Measurements from ENCODE around the gene SYNPO. TPM values are rescaled to one million over a fixed set of nuclear protein-coding genes. Genes with fewer than 3 reads are reported as not detected.

The SYNPO gene
- total RNA-seq, 1 donor from 2014 or later = 587 TPM

- ATAC-seq = no peak
- intact Hi-C loops (cut with DNase I) = no loop called here
- no peak for DNase-seq (ENCODE audit: missing footprints)
Observed at GRCh38 chr5:150605546-150605945, 34.9 kb upstream of the SYNPO start.

DNA sequence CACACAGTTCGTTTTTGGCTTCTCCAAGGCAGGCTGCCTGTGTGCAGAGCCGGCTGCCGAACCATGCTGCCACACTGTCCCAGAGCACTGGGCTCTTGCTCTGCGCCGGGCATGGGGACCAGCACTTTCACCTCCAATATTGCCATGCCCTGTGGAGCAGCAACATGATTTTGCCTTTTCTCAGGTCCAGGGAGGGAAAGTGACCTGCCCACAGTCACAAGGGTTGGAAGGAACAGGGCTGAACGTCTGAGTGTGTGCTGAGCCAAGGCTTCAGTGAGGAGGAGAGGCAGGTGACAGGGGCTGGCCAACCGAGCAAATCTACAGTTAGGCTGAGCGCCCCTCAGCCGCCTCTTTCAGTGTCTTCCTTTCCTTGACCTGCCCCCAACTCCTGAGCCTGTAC is 34.0 kb upstream of the SYNPO start:
- DNase-seq (ENCODE audit: missing footprints) = peak; percentile 37
- intact Hi-C loops (cut with DNase I) = no loop called here
- ATAC-seq = no peak

DNA sequence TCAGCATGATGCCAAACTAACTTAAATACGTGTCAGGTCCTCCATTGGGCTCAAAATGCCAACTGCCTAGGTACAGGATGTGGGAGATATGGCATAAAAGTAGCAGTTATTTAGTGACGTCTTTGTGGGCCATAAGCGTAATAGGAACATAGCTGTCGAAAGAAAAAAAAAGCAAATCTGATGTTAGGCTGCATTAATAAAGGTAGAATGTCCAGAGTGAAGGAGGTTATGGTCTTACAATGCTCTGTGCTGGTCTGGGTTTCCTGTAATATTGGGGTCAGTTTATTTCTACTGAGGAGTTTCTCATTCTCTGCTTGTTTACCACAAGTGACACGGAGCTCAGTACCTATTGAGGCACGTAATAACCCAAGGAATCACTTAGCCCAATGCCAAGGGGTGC is 33.4 kb upstream of the SYNPO start:
- ATAC-seq = no peak
- DNase-seq (ENCODE audit: missing footprints) = no peak
- intact Hi-C loops (cut with DNase I) = no loop called here

- DNase-seq (ENCODE audit: missing footprints) = peak; percentile 22
- no peak for ATAC-seq
- intact Hi-C loops (cut with DNase I) = no loop called here
Observed at GRCh38 chr5:150607991-150608390, 32.5 kb upstream of the SYNPO start.

DNA sequence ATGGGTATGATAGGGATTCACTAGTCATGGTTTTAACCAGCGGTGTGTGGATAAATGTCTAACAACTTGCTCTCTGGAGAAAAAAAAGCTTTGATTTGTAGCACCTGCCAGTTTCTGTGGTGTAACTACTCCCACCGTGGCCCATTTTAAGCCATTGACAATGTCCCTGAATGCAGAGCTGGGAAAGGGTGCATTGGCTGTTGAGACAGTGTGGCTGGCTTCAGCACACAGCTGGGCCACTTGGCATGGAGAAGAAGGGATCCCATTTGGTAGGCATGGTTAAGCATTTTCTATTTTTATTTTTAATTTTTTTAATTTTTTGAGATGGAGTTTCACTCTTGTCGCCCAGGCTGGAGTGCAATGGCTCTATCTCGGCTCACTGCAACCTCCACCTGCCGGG is 31.5 kb upstream of the SYNPO start:
- intact Hi-C loops (cut with DNase I) = no loop called here
- DNase-seq (ENCODE audit: missing footprints) (no peak), ATAC-seq (no peak)

- peak; percentile 73 for DNase-seq (ENCODE audit: missing footprints)
- ATAC-seq = peak; percentile 74
- intact Hi-C loops (cut with DNase I) = loop anchor here (5.0 kb wide), 1 partner anchor 37 kb away; no protein-coding TSS in a partner anchor
Observed at GRCh38 chr5:150609843-150610584, 30.4 kb upstream of the SYNPO start.

DNA sequence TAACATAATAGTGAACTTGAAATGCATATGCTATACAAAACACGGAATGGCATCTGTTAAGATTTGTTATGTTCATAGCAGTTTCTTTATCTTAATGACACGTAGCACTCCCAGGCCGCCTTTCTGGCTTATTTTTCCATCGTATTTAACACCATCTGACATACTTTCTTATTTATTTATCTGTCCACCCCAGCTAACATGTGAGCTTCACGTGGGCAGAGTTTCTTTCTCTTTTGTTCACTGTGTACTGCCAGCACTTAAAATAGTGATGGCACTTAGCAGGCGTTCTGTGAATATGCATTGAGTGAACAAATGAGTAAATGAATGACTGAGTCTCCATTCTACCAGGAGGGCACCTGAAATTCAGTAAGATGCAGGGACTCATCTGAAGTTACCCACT is 29.4 kb upstream of the SYNPO start:
- intact Hi-C loops (cut with DNase I) = loop anchor here (5.0 kb wide), 1 partner anchor 36 kb away; no protein-coding TSS in a partner anchor
- DNase-seq (ENCODE audit: missing footprints) (no peak), ATAC-seq (peak; percentile 20)

GRCh38 chr5:150612405-150612804 is 28.1 kb upstream of the SYNPO start:
- intact Hi-C loops (cut with DNase I) = loop anchor here (5.0 kb wide), 1 partner anchor 35 kb away; no protein-coding TSS in a partner anchor
- ATAC-seq (peak; percentile 37), DNase-seq (ENCODE audit: missing footprints) (peak; percentile 33)

- peak; percentile 73 for DNase-seq (ENCODE audit: missing footprints)
- intact Hi-C loops (cut with DNase I) = loop anchor here (5.0 kb wide), 1 partner anchor 34 kb away; no protein-coding TSS in a partner anchor
- ATAC-seq = no peak
Observed at GRCh38 chr5:150612905-150613670, 27.4 kb upstream of the SYNPO start.

DNA sequence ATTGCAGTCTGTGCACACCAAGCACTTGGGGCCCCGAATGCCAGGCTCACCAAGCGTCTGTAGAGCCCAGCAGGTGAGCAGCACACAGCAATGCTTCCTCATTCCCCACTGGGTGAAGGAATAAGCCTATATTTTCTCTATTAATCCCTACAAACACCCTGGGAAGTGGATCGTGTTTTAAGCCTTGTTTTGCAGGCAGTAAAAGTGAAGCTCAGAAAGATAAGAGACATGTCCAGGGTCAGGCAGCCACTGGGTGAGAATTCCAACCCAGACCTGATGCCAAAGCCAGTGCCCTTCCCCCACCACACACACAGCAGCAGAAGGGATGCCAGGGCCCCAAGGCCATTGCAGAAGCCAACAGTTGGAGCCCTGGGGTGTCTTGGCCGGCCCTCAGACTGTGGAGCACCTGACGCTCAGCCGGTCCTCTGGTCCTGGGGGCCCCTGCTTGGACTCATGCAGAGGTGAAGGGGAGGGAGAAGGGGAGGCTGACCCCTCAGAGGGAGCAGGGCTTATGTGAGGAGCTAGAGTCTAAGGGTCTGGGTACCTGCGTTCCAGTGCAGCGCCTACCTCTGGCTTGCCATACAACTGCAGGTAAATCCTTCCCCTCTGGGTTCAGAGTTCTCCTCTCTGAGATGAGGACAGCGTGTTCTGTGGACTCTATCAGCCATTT is 26.3 kb upstream of the SYNPO start:
- intact Hi-C loops (cut with DNase I) = loop anchor here (5.0 kb wide), 1 partner anchor 33 kb away; no protein-coding TSS in a partner anchor
- peak; percentile 46 for DNase-seq (ENCODE audit: missing footprints)
- peak; percentile 7 for ATAC-seq

GRCh38 chr5:150614661-150615060 is 25.8 kb upstream of the SYNPO start:
- intact Hi-C loops (cut with DNase I) = loop anchor here (5.0 kb wide), 1 partner anchor 33 kb away; no protein-coding TSS in a partner anchor
- peak; percentile 13 for DNase-seq (ENCODE audit: missing footprints)

GRCh38 chr5:150615141-150615699 is 25.2 kb upstream of the SYNPO start:
- peak; percentile 62 for DNase-seq (ENCODE audit: missing footprints)
- peak; percentile 17 for ATAC-seq
- intact Hi-C loops (cut with DNase I) = no loop called here

More at GRCh38 chr5:150614661-150615060, 25.8 kb upstream of the SYNPO start:
- no peak for ATAC-seq

DNA sequence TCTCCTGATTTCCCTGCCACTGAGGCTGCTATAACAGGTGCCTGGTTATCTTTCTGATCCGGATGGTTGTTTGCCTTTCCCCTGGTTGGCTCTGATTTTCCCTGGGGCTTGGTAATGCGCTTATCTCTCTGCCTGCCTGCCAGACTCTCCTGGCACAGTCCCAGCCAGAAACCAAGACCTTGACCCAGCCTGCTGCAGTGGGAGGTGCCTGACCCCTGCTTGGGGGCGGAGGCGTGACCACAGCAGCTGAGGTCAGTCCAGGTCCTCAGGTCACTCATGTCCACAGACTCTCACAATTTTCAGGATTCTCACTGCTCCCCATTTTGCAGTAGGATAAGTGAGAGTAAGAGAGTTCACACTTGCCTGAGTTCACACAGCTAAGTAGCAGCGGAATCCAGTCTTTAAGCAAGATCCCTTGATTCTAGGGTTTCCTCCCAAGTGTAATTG is 24.4 kb upstream of the SYNPO start:
- intact Hi-C loops (cut with DNase I) = no loop called here
- peak; percentile 31 for ATAC-seq
- peak; percentile 79 for DNase-seq (ENCODE audit: missing footprints)

DNA sequence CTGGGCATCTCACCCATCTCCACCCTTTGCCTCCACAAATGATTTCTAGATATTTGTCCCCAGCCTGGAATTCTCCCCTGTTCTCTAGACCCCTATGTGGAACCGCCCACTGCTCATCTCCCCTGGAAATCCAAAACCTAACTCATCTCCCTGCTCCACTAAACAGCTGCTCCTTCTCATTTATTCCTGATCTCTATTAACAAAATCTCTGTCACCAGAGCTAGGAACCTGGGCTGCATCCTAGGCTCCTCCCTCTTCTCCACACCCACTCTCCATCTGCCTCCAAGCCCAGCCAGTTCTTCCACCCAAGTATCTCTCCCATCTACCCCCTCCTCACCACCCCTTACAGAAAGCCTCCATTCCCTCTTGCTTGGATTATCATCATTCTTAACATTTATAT is 24.0 kb upstream of the SYNPO start:
- DNase-seq (ENCODE audit: missing footprints) (no peak), ATAC-seq (no peak)
- intact Hi-C loops (cut with DNase I) = no loop called here

GRCh38 chr5:150618163-150618562 is 22.3 kb upstream of the SYNPO start:
- peak; percentile 18 for ATAC-seq
- peak; percentile 80 for DNase-seq (ENCODE audit: missing footprints)
- intact Hi-C loops (cut with DNase I) = no loop called here

- intact Hi-C loops (cut with DNase I) = no loop called here
- DNase-seq (ENCODE audit: missing footprints) (peak; percentile 62), ATAC-seq (peak; percentile 58)
Observed at GRCh38 chr5:150618588-150619281, 21.7 kb upstream of the SYNPO start.

GRCh38 chr5:150619359-150620230 is 20.9 kb upstream of the SYNPO start:
- peak; percentile 56 for ATAC-seq
- intact Hi-C loops (cut with DNase I) = no loop called here
- peak; percentile 85 for DNase-seq (ENCODE audit: missing footprints)
